ENCODE results near the gene ANKRD29. TPM values are rescaled to one million over a fixed set of nuclear protein-coding genes. Genes with fewer than 3 reads are reported as not detected.
A peak's percentile ranks its signal among the peaks of the same experiment; 100 is the strongest.

ANKRD29 gene
- total and polyA plus RNA-seq, 2 of the 4 experiments (the other 2 are of a cell fraction), result 0.18 to 0.31 TPM

DNA sequence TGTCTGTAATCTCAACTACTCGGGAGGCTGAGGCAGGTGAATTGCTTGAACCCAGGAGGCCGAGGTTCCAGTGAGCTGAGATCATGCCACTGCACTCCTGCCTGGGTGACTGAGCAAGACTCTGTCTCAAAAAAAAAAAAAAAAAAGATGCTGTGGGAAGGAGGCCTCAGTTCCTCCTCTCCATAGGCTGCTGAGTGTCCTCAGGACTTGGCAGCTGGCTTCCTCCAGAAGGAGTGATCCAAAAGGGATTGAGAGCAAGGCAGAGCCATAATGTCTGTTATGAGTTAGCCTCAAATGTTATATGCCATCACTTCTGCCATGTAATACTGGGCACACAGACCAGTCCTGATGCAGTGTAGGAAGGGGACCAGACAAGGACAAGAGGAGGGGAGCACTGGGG lies 69.8 kb downstream of the ANKRD29 start:
- no peaks in the 10 kb centered on the region for H3K9me3 ChIP-seq (ENCODE audit: control insufficient read depth, insufficient read depth, low read length)
- peak overlapping the region; percentile 67 for H2AK9ac ChIP-seq (replicated peaks; ENCODE audit: low read depth, low read length, poor library complexity)
- no peak for DNase-seq
- H2AFZ ChIP-seq (replicated peaks; ENCODE audit: low read length, poor library complexity), result peak overlapping the region; percentile 61
- no peak overlapping the region for H3K9ac ChIP-seq (ENCODE audit: low read depth, low read length)
- dilution Hi-C loops (cut with HindIII; ENCODE audit: low sequenced_read_pairs, unreplicated experiment) (no loop called here), intact Hi-C loops (cut with micrococcal nuclease) (no loop called here), in situ Hi-C loops (cut with MboI; ENCODE audit: low sequenced_read_pairs) (no loop called here)
- peak overlapping the region; percentile 65 for H4K91ac ChIP-seq (ENCODE audit: insufficient read depth, low read depth, low read length)
- peak overlapping the region; percentile 87 for H2BK20ac ChIP-seq (ENCODE audit: low read depth, low read length)
- no peaks in the 10 kb centered on the region; the same call in 1 of the 2 replicates for H3K27me3 ChIP-seq (ENCODE audit: control insufficient read depth, insufficient read depth, low read length)
- H3K9me1 ChIP-seq (ENCODE audit: insufficient read depth, low read length), result peaks cover 9% of the 10 kb centered on the region; the same call in 1 of the 2 replicates
- no peaks in the 10 kb centered on the region; the same call in 1 of the 2 replicates for H3K4me1 ChIP-seq (ENCODE audit: control insufficient read depth, insufficient read depth, low read length)
- peak overlapping the region; percentile 17 to 64; a peak in 2 of 4 replicates for H4K8ac ChIP-seq (ENCODE audit: low read depth in 2 of 2, low read length in 2 of 2)
- peak overlapping the region; percentile 51; the same call in 1 of the 2 replicates for H3K23ac ChIP-seq (ENCODE audit: low read depth, low read length)
- ChIA-PET POLR2A (ENCODE audit: unreplicated experiment) (no interaction called here), CTCF (no interaction called here)
- BruUV-seq (replicated peaks), result no TSS peak
- WGBS, 2 experiments (ENCODE audit: extremely low coverage in 2 of 2, insufficient read length in 1 of 2), result no CpG with 5 or more reads among the region's 2 CpGs
- no peak overlapping the region for H3K4me2 ChIP-seq (ENCODE audit: low read depth, low read length)
- H3K4ac ChIP-seq (ENCODE audit: low read depth, low read length), result peak overlapping the region; percentile 63
- H3K56ac ChIP-seq (ENCODE audit: extremely low read depth, insufficient read depth, low read length), result no peak overlapping the region
- H2BK120ac ChIP-seq (ENCODE audit: low read depth, low read length), result peak overlapping the region; percentile 83
- no peak overlapping the region for H3K4me3 ChIP-seq (ENCODE audit: insufficient read depth, low read depth, low read length)
- no peaks in the 10 kb centered on the region for H3K79me1 ChIP-seq (ENCODE audit: low read depth in 1 of 2, low read length in 2 of 2)
- H4K20me1 ChIP-seq (ENCODE audit: insufficient read depth, low read length), result no peaks in the 10 kb centered on the region
- peak overlapping the region; percentile 48; the same call in 1 of the 2 replicates for H3K18ac ChIP-seq (ENCODE audit: low read depth, low read length)
- ATAC-seq (ENCODE audit: low read depth), result no peak
- peak overlapping the region; percentile 83 for H2AK5ac ChIP-seq (ENCODE audit: low read depth, low read length)
- peak overlapping the region; percentile 62 for H3K14ac ChIP-seq (replicated peaks; ENCODE audit: low read depth, low read length)
- H2BK15ac ChIP-seq (ENCODE audit: low read depth, low read length), result peak overlapping the region; percentile 74; the same call in 2 of the 3 replicates
- no peaks in the 10 kb centered on the region for H3K36me3 ChIP-seq (ENCODE audit: control insufficient read depth, insufficient read depth, low read length)
- TF ChIP-seq POLR2A (IDR thresholded peaks at IDR 0.05; ENCODE audit: low read depth, low read length) (no peak), FOS (IDR thresholded peaks at IDR 0.05; ENCODE audit: low read depth, low read length) (no peak), BHLHE40 (IDR thresholded peaks at IDR 0.05; ENCODE audit: low read depth, low read length) (no peak), SMC3 (IDR thresholded peaks at IDR 0.05; ENCODE audit: low read depth, low read length) (no peak), CEBPB (IDR thresholded peaks at IDR 0.05; ENCODE audit: low read depth, low read length) (no peak), NFE2L2 (IDR thresholded peaks at IDR 0.05; ENCODE audit: low read depth, low read length) (no peak), MAFK (IDR thresholded peaks at IDR 0.05; ENCODE audit: low read depth, low read length) (no peak), RFX5 (IDR thresholded peaks at IDR 0.05; ENCODE audit: low read depth, low read length) (no peak), RCOR1 (IDR thresholded peaks at IDR 0.05; ENCODE audit: insufficient replicate concordance, low read length) (no peak), CHD1 (IDR thresholded peaks at IDR 0.05; ENCODE audit: low read depth, low read length) (no peak), MAZ (IDR thresholded peaks at IDR 0.05; ENCODE audit: borderline replicate concordance, low read depth, low read length) (no peak)
- TF ChIP-seq, protein P1, sequence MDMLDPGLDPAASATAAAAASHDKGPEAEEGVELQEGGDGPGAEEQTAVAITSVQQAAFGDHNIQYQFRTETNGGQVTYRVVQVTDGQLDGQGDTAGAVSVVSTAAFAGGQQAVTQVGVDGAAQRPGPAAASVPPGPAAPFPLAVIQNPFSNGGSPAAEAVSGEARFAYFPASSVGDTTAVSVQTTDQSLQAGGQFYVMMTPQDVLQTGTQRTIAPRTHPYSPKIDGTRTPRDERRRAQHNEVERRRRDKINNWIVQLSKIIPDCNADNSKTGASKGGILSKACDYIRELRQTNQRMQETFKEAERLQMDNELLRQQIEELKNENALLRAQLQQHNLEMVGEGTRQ (IDR thresholded peaks at IDR 0.05; ENCODE audit: low read depth, low read length), result no peak
- TF ChIP-seq, protein P2, sequence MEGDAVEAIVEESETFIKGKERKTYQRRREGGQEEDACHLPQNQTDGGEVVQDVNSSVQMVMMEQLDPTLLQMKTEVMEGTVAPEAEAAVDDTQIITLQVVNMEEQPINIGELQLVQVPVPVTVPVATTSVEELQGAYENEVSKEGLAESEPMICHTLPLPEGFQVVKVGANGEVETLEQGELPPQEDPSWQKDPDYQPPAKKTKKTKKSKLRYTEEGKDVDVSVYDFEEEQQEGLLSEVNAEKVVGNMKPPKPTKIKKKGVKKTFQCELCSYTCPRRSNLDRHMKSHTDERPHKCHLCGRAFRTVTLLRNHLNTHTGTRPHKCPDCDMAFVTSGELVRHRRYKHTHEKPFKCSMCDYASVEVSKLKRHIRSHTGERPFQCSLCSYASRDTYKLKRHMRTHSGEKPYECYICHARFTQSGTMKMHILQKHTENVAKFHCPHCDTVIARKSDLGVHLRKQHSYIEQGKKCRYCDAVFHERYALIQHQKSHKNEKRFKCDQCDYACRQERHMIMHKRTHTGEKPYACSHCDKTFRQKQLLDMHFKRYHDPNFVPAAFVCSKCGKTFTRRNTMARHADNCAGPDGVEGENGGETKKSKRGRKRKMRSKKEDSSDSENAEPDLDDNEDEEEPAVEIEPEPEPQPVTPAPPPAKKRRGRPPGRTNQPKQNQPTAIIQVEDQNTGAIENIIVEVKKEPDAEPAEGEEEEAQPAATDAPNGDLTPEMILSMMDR (conservative IDR thresholded peaks at IDR 0.05; ENCODE audit: low read depth, low read length), result no peak
- H4K5ac ChIP-seq (ENCODE audit: low read depth, low read length), result no peak overlapping the region; the same call in 1 of the 2 replicates
- H2BK5ac ChIP-seq (ENCODE audit: low read depth, low read length, poor library complexity, severe bottlenecking), result peak overlapping the region; percentile 80
- no peak overlapping the region for H3K27ac ChIP-seq (ENCODE audit: insufficient read depth, low read length)

All from IMR-90 (cell line).